CD4-positive, alpha-beta T cell (primary cell): Measurements from ENCODE around the gene EDNRB. TPM values are rescaled to one million over a fixed set of nuclear protein-coding genes. Genes with fewer than 3 reads are reported as not detected.

Experiments used
- ATAC-seq: fragments of 200-7000 bp; cut with Tn5 transposase; one replicate; pipeline ENCODE4 v1.10.0; 2022; ENCODE audit warnings: mild to moderate bottlenecking; ENCODE audit not compliant: poor library complexity
- CTCF ChIA-PET: fragments of 350-600 bp; sonication (Branson Sonifier 250); formaldehyde crosslinking; loops from one replicate; lab custom pipeline; 2021; ENCODE audit warnings: antibody characterized with exemption, inconsistent platforms; lab: Charles Lee
- POLR2A ChIA-PET: fragments of 350-600 bp; sonication (Branson Sonifier 250); formaldehyde crosslinking; loops from one replicate; lab custom pipeline; 2021; ENCODE audit warnings: antibody characterized with exemption, inconsistent platforms; lab: Charles Lee
- DNase-seq, 14 experiments: peaks; one replicate each; pipeline ENCODE4 v3.0.0-alpha.2; 2013 to 2020; ENCODE audit warnings: mixed read lengths in 2 of 14
- H3K27ac ChIP-seq, 2 donors: one replicate each; pipeline versions ENCODE4 v1.5.1 to v1.7.0; 2013; ENCODE audit warnings: low read length in 2 of 2, low read depth in 1 of 2, mild to moderate bottlenecking in 1 of 2
- H3K27me3 ChIP-seq, 2 experiments: 1 replicate in 1 of 2; 2 replicates in 1 of 2; pipeline versions ENCODE4 v1.6.1 to v1.7.0; 2013; ENCODE audit warnings: low read length in 2 of 2, control low read depth in 1 of 2, mild to moderate bottlenecking in 1 of 2, moderate library complexity in 1 of 2; ENCODE audit not compliant: insufficient read depth in 2 of 2, control insufficient read depth in 1 of 2
- H3K36me3 ChIP-seq: one replicate; pipeline ENCODE4 v1.6.1; 2013; ENCODE audit warnings: low read length, control low read depth; ENCODE audit not compliant: insufficient read depth
- H3K4me1 ChIP-seq: one replicate; pipeline ENCODE4 v1.6.1; 2013; ENCODE audit warnings: low read length, control low read depth; ENCODE audit not compliant: insufficient read depth
- H3K4me3 ChIP-seq: one replicate; pipeline ENCODE4 v1.5.1; 2013; ENCODE audit warnings: mild to moderate bottlenecking, low read length, moderate library complexity
- H3K9me3 ChIP-seq, 2 experiments: 1 replicate in 1 of 2; 2 replicates in 1 of 2; pipeline versions ENCODE4 v1.6.1 to v1.7.0; 2013; ENCODE audit warnings: low read length in 2 of 2, mild to moderate bottlenecking in 2 of 2, control low read depth in 1 of 2, moderate library complexity in 1 of 2; ENCODE audit not compliant: control insufficient read depth in 1 of 2, insufficient read depth in 1 of 2
- H3K27ac Mint-ChIP-seq: one replicate; pipeline ENCODE4 v1.8.0; 2020; ENCODE audit warnings: mixed read lengths
- H3K27me3 Mint-ChIP-seq: one replicate; pipeline ENCODE4 v1.8.0; 2021; ENCODE audit warnings: mixed read lengths
- H3K36me3 Mint-ChIP-seq: one replicate; pipeline ENCODE4 v1.8.0; 2021; ENCODE audit warnings: low read depth, mixed read lengths
- H3K4me1 Mint-ChIP-seq: one replicate; pipeline ENCODE4 v1.8.0; 2021; ENCODE audit warnings: low read depth, mixed read lengths
- H3K4me3 Mint-ChIP-seq: one replicate; pipeline ENCODE4 v1.8.0; 2020; ENCODE audit warnings: mild to moderate bottlenecking, mixed read lengths
- H3K9me3 Mint-ChIP-seq: one replicate; pipeline ENCODE4 v1.8.0; 2020; ENCODE audit warnings: mixed read lengths
- intact Hi-C, 2 experiments: fragments of 100-400 bp; cut with DNase I in 1 of 2; cut with micrococcal nuclease in 1 of 2; formaldehyde crosslinking; loops; one replicate each; pipeline versions ENCODE4 v1.15.1 to v1.9.0; 2023 to 2025; cut with DNase I, micrococcal nuclease
- total RNA-seq, 174 experiments: library from RNA in 2 of 174; stranded (reverse) in 2 of 174; gene quantifications; one replicate each; pipeline ENCODE4 v1.2.3 and lab custom pipeline; 2021 to 2026
- TF ChIP-seq, protein P1 (sequence below): fragments of 200-600 bp; IDR thresholded peaks from one replicate; pipeline ENCODE4 v1.8.0; 2022; ENCODE audit warnings: antibody characterized with exemption, mild to moderate bottlenecking

Gene EDNRB
- total RNA-seq, 2 experiments from 2014 or later = not detected

DNA sequence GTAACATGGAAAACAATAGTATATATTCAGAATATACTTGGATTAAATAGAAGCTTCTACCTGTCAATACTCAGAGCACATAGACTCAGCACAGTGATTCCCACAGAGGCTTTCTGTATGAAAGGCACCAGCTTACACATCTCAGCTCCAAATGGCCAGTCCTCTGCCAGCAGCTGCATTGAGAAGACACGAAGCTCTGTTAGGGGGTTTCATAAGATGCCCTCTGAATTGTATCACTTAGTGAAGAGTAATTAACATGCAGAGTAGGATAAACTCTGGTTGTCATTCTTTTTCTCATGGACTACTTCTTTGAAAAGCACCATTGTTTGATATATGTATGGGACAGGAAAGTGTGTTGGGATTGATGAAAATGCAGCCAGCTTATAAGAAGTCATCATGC lies 15.2 kb downstream of the EDNRB start:
- ATAC-seq (no peak), DNase-seq (no peak)
- H3K4me1 ChIP-seq = no peaks in the 10 kb centered on the region
- intact Hi-C loops = no loop called here
- TF ChIP-seq, protein P1, sequence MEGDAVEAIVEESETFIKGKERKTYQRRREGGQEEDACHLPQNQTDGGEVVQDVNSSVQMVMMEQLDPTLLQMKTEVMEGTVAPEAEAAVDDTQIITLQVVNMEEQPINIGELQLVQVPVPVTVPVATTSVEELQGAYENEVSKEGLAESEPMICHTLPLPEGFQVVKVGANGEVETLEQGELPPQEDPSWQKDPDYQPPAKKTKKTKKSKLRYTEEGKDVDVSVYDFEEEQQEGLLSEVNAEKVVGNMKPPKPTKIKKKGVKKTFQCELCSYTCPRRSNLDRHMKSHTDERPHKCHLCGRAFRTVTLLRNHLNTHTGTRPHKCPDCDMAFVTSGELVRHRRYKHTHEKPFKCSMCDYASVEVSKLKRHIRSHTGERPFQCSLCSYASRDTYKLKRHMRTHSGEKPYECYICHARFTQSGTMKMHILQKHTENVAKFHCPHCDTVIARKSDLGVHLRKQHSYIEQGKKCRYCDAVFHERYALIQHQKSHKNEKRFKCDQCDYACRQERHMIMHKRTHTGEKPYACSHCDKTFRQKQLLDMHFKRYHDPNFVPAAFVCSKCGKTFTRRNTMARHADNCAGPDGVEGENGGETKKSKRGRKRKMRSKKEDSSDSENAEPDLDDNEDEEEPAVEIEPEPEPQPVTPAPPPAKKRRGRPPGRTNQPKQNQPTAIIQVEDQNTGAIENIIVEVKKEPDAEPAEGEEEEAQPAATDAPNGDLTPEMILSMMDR = no peak
- no peaks in the 10 kb centered on the region for H3K36me3 ChIP-seq
- ChIA-PET CTCF (interaction anchor here (1.0 kb wide), 1 partner anchor 13 kb away, joined by 3 read pairs; no protein-coding TSS in a partner anchor), POLR2A (no interaction called here)
- Mint-ChIP-seq H3K36me3 (no peaks in the 10 kb centered on the region), H3K4me1 (no peaks in the 10 kb centered on the region), H3K27me3 (no peaks in the 10 kb centered on the region), H3K9me3 (peaks cover 2% of the 10 kb centered on the region), H3K4me3 (no peak overlapping the region), H3K27ac (no peak overlapping the region)
- no peak overlapping the region for H3K27ac ChIP-seq
- H3K9me3 ChIP-seq = no peaks in the 10 kb centered on the region
- H3K4me3 ChIP-seq = no peak overlapping the region
- no peaks in the 10 kb centered on the region for H3K27me3 ChIP-seq

DNA sequence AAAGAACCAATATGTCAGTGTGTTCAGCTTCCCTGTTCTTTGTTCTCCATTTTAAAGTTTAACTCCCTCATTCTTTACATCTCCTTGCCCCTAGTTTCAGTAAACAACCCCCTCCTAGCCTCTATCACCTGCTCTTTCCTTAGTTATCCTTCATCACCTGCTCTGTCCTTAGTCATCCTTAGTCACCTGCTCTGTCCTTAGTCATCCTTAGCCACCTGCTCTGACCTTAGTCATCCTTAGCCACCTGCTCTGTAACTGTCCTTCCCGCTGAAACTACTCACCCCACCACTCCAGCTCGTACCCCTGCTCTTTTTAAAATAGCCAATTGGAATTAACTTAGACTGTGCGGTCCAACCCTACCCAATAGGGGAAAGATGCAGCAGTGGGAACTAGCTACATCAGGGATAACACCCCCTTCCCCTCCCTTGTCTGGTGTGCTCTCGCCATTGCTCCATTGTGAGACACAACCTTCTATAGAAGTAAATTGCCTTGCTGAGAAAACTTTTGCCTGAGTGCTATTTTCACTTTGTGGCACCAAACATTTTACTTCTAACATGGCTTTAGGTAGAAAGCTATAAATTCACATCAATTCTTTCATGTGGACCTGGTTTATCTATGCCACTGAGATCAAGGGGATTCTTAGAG lies 16.2 kb downstream of the EDNRB start:
- CTCF ChIA-PET = interaction anchor here (1.4 kb wide), 1 partner anchor 9 kb away, joined by 3 read pairs; no protein-coding TSS in a partner anchor

DNA sequence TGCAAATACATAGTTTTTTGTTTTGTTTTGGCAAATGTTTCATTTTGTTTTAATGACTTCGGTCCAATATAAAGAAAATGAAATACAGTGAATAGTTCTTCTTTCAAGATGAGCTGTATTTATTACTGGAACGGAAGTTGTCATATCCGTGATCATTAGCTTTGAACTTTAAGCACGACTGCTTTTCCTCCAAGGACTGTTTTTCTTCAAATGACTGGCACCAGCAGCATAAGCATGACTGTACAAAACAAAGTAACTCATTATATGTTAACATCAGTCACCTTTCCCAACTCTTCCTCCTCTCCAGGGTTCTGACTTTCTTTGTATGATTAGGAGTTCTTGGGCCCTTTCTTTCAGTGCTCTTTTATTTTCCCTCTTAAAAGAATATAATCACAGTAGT lies 20.5 kb downstream of the EDNRB start:
- TF ChIP-seq, protein P1 = no peak
- ChIA-PET CTCF (no interaction called here), POLR2A (interaction anchor here (0.7 kb wide), 1 partner anchor 81 kb away, joined by 3 read pairs; no protein-coding TSS in a partner anchor)
- no peaks in the 10 kb centered on the region for H3K27me3 ChIP-seq
- no peak overlapping the region for H3K27ac Mint-ChIP-seq
- H3K4me3 Mint-ChIP-seq = no peak overlapping the region
- H3K4me3 ChIP-seq = no peak overlapping the region
- no peaks in the 10 kb centered on the region for H3K9me3 ChIP-seq
- no peaks in the 10 kb centered on the region for H3K4me1 ChIP-seq
- H3K9me3 Mint-ChIP-seq = no peaks in the 10 kb centered on the region
- H3K27me3 Mint-ChIP-seq = no peaks in the 10 kb centered on the region
- H3K27ac ChIP-seq = no peak overlapping the region
- DNase-seq = no peak
- no peaks in the 10 kb centered on the region for H3K36me3 ChIP-seq
- ATAC-seq = no peak
- H3K4me1 Mint-ChIP-seq = no peaks in the 10 kb centered on the region
- H3K36me3 Mint-ChIP-seq = no peaks in the 10 kb centered on the region
- intact Hi-C loops = no loop called here

More for the DNA sequence above, 16.2 kb downstream of the EDNRB start:
- H3K4me3 Mint-ChIP-seq = no peak overlapping the region
- ATAC-seq (no peak), DNase-seq (no peak)
- no peak overlapping the region for H3K4me3 ChIP-seq
- H3K9me3 Mint-ChIP-seq = peaks cover 2% of the 10 kb centered on the region
- intact Hi-C loops = no loop called here
- no peaks in the 10 kb centered on the region for H3K9me3 ChIP-seq
- TF ChIP-seq, protein P1 = no peak
- no peaks in the 10 kb centered on the region for H3K4me1 Mint-ChIP-seq
- H3K4me1 ChIP-seq = no peaks in the 10 kb centered on the region
- H3K27me3 Mint-ChIP-seq = no peaks in the 10 kb centered on the region
- no peaks in the 10 kb centered on the region for H3K36me3 Mint-ChIP-seq
- POLR2A ChIA-PET = no interaction called here
- H3K36me3 ChIP-seq = no peaks in the 10 kb centered on the region
- H3K27me3 ChIP-seq = no peaks in the 10 kb centered on the region
- no peak overlapping the region for H3K27ac ChIP-seq
- H3K27ac Mint-ChIP-seq = no peak overlapping the region
